ENCODE measurements around the gene TBC1D14. TPM values are rescaled to one million over a fixed set of nuclear protein-coding genes. Genes with fewer than 3 reads are reported as not detected.

The TBC1D14 gene
- total RNA-seq, 1 donor: 39.4 TPM

DNA sequence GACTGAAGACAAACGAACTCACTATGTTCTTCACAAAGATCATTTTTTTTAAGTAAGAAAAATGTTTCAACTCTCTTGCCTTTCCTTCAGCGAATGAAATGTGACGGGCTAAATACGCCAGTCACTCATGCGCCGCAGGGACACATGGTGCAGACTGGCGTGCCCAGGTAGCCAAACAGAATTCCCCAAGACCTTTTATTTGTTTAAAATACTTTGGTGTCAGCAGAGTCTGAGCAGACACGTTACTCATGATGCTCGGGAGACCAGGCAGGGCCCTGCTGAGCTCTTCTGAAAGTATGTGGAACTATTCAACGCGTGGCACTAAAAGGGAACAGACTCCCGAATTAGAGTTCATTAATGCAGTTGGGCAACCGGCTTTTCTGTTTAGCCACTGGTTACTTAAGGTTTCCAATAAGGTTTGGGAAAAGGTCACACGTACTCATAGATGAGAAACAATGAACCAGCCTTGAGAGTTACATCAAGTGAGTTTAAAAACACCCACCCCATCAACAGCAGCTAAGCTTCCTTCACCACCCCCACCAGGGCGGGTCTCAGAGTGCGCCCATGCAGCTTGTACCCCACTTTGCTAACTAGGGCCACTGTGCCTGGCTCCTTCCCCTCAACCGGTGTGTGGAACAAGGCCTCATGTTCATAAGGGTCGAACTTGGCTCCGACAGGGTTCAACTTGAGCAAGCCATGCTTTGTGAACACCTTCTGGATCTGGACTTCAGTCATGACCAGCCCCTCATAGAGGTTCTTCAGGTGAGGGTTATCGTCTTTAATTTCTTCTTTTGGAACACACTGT lies 150.9 kb downstream of the TBC1D14 start:
- Histone ChIP-seq H3K36me3 (ENCODE audit: insufficient read depth, low read length) (peaks cover 71% of the 10 kb centered on the region), H3K4me2 (ENCODE audit: insufficient read depth, low read length) (no peak overlapping the region), H3K4me3 (ENCODE audit: insufficient read depth, low read length) (no peak overlapping the region), H3K4me1 (ENCODE audit: insufficient read depth, low read length) (no peaks in the 10 kb centered on the region), H3K9me3 (ENCODE audit: low read depth, low read length) (no peaks in the 10 kb centered on the region), H3K27me3 (ENCODE audit: insufficient read depth, low read length) (no peaks in the 10 kb centered on the region), H4K20me1 (ENCODE audit: insufficient read depth, low read length) (peaks cover 20% of the 10 kb centered on the region), H2AFZ (ENCODE audit: low read length) (no peak overlapping the region), H3K79me2 (ENCODE audit: insufficient read depth, low read length) (peaks cover 43% of the 10 kb centered on the region), H3K27ac (ENCODE audit: low read depth, low read length) (no peak overlapping the region)
- TF ChIP-seq, protein P1, sequence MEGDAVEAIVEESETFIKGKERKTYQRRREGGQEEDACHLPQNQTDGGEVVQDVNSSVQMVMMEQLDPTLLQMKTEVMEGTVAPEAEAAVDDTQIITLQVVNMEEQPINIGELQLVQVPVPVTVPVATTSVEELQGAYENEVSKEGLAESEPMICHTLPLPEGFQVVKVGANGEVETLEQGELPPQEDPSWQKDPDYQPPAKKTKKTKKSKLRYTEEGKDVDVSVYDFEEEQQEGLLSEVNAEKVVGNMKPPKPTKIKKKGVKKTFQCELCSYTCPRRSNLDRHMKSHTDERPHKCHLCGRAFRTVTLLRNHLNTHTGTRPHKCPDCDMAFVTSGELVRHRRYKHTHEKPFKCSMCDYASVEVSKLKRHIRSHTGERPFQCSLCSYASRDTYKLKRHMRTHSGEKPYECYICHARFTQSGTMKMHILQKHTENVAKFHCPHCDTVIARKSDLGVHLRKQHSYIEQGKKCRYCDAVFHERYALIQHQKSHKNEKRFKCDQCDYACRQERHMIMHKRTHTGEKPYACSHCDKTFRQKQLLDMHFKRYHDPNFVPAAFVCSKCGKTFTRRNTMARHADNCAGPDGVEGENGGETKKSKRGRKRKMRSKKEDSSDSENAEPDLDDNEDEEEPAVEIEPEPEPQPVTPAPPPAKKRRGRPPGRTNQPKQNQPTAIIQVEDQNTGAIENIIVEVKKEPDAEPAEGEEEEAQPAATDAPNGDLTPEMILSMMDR (IDR thresholded peaks at IDR 0.05; ENCODE audit: extremely low read depth, low read depth, low read length): no peak
- DNase-seq (ENCODE audit: insufficient read length, low spot score, missing footprints): peak; percentile 55

DNA sequence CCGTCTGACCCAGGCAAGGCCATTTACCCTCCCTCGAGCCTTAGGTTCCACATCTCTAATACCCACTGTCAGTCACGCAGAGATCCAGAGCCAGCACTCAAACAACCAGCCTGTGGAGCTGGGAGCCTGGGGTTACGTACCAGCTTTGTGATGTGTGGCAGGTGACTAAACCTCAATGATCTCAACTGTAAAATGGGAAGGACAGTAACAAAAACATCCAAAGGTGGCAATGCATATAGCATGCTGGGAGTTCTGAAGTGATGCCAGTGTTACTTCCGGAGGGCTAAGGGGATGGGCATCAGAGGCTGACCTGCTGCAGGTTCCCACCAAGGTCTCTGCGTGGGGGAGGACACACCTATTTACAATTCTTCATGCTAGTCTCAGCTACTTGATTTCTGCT lies 152.2 kb downstream of the TBC1D14 start:
- peaks cover 27% of the 10 kb centered on the region for H4K20me1 ChIP-seq (ENCODE audit: insufficient read depth, low read length)
- no peak overlapping the region for H3K4me2 ChIP-seq (ENCODE audit: insufficient read depth, low read length)
- no peaks in the 10 kb centered on the region for H3K9me3 ChIP-seq (ENCODE audit: low read depth, low read length)
- TF ChIP-seq, protein P1 (IDR thresholded peaks at IDR 0.05; ENCODE audit: extremely low read depth, low read depth, low read length): no peak
- no peaks in the 10 kb centered on the region for H3K27me3 ChIP-seq (ENCODE audit: insufficient read depth, low read length)
- H3K79me2 ChIP-seq (ENCODE audit: insufficient read depth, low read length): peaks cover 44% of the 10 kb centered on the region
- DNase-seq (ENCODE audit: insufficient read length, low spot score, missing footprints): no peak
- H3K36me3 ChIP-seq (ENCODE audit: insufficient read depth, low read length): peaks cover 58% of the 10 kb centered on the region
- no peak overlapping the region for H2AFZ ChIP-seq (ENCODE audit: low read length)
- H3K27ac ChIP-seq (ENCODE audit: low read depth, low read length): no peak overlapping the region
- H3K4me1 ChIP-seq (ENCODE audit: insufficient read depth, low read length): peaks cover 4% of the 10 kb centered on the region
- no peak overlapping the region for H3K4me3 ChIP-seq (ENCODE audit: insufficient read depth, low read length)

DNA sequence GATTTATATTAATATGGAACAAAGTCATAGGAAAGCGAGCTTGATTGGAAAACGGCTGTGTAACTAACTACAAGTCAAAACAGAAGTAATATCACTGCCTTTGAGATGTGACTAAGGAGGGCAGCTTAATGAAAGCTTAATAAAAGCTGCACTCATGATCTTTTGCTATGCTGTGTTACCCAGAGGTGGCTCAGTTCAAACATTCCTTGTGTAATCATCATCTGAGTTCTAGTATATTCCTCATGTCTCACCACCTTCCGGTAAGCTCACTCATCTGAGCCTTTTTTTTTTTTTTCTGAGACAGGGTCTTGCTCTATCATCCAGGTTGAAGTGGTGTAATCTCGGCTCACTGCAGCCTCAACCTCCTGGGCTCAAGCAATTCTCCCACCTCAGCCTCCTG lies 153.2 kb downstream of the TBC1D14 start:
- H3K79me2 ChIP-seq (ENCODE audit: insufficient read depth, low read length): peaks cover 54% of the 10 kb centered on the region
- H3K36me3 ChIP-seq (ENCODE audit: insufficient read depth, low read length): peaks cover 54% of the 10 kb centered on the region
- no peak overlapping the region for H3K4me2 ChIP-seq (ENCODE audit: insufficient read depth, low read length)
- H4K20me1 ChIP-seq (ENCODE audit: insufficient read depth, low read length): peaks cover 30% of the 10 kb centered on the region
- TF ChIP-seq, protein P1 (IDR thresholded peaks at IDR 0.05; ENCODE audit: extremely low read depth, low read depth, low read length): no peak
- no peak overlapping the region for H3K4me3 ChIP-seq (ENCODE audit: insufficient read depth, low read length)
- H3K4me1 ChIP-seq (ENCODE audit: insufficient read depth, low read length): peaks cover 8% of the 10 kb centered on the region
- H2AFZ ChIP-seq (ENCODE audit: low read length): no peak overlapping the region
- no peaks in the 10 kb centered on the region for H3K9me3 ChIP-seq (ENCODE audit: low read depth, low read length)
- no peak for DNase-seq (ENCODE audit: insufficient read length, low spot score, missing footprints)
- H3K27ac ChIP-seq (ENCODE audit: low read depth, low read length): no peak overlapping the region
- H3K27me3 ChIP-seq (ENCODE audit: insufficient read depth, low read length): no peaks in the 10 kb centered on the region

DNA sequence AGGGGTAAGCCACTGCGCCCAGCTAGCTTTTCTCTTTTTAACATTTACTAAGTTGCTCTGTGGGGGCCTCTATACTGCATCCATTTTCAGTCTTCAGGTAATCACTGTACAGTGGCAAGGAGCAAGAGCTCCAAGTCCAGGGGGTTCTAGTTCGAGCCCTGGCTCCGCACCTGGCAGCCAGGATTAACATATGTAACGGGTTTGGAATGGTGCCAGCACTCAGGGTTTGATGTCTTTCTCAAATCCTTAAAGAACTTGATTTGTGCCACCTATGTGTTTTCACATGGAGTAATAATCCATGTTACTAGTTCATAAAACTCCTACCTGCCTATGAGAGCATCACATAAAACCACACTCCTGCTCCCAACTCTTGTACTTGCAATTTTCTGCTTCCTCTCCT lies 153.7 kb downstream of the TBC1D14 start:
- H3K27ac ChIP-seq (ENCODE audit: low read depth, low read length): no peak overlapping the region
- DNase-seq (ENCODE audit: insufficient read length, low spot score, missing footprints): no peak
- H3K4me2 ChIP-seq (ENCODE audit: insufficient read depth, low read length): no peak overlapping the region
- H3K36me3 ChIP-seq (ENCODE audit: insufficient read depth, low read length): peaks cover 54% of the 10 kb centered on the region
- peaks cover 8% of the 10 kb centered on the region for H3K4me1 ChIP-seq (ENCODE audit: insufficient read depth, low read length)
- TF ChIP-seq, protein P1 (IDR thresholded peaks at IDR 0.05; ENCODE audit: extremely low read depth, low read depth, low read length): no peak
- no peak overlapping the region for H3K4me3 ChIP-seq (ENCODE audit: insufficient read depth, low read length)
- no peaks in the 10 kb centered on the region for H3K9me3 ChIP-seq (ENCODE audit: low read depth, low read length)
- H4K20me1 ChIP-seq (ENCODE audit: insufficient read depth, low read length): peaks cover 30% of the 10 kb centered on the region
- H3K27me3 ChIP-seq (ENCODE audit: insufficient read depth, low read length): no peaks in the 10 kb centered on the region
- H2AFZ ChIP-seq (ENCODE audit: low read length): no peak overlapping the region
- H3K79me2 ChIP-seq (ENCODE audit: insufficient read depth, low read length): peaks cover 55% of the 10 kb centered on the region

All from osteoblast (primary cell).